SK-N-MC (cell line): ENCODE results near the gene BHLHA15.

Experiments used
- EZH2 ChIP-seq: fragments of 200-600 bp; sonication (generic); IDR thresholded peaks from one replicate; pipeline ENCODE4 v1.6.1; 2017; ENCODE audit warnings: antibody characterized with exemption
- POLR2AphosphoS5 ChIP-seq: IDR thresholded peaks from 2 replicates; pipeline ENCODE4 v1.6.1; 2012; ENCODE audit warnings: mild to moderate bottlenecking, low read depth, low read length, borderline replicate concordance

DNA sequence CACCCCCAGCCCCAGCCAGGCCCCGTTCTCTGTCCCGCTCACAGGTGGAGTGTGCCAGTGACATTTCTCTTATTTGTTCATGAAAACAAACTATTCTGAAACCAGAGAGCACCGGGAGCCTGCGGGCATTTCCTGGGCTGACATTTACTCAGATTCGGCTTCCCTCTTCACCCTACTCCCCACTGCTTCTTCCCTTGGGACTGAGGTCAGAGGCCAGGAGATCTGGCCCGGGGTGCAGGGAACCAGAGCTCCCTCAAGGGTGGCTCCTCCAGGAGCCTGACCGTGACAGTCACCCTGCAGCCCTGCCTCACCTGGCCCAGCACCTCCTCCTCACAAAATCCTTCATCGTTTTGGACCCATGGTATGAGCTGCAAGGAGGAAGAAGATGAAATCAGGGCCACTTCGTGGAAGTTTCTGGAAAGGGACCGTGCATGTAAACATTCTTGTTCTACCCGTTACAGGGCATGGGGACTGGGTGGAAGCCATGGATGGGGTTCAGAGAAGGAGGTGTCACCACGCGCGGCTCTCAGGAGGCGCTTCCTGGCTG is 12.2 kb downstream of the BHLHA15 start:
- no peak for TF ChIP-seq EZH2
- TF ChIP-seq POLR2AphosphoS5, result no peak
